GM21423 (cell line): Measurements from ENCODE around the gene PARVG.
"Not testable (repeated sequence)": the region's sequence is repeated elsewhere in the genome, so short reads cannot be mapped to it uniquely, and the experiment has no call there.

ENCODE experiments used
- ATAC-seq: cut with Tn5 transposase; IDR thresholded peaks from one replicate; pipeline ENCODE4 v1.9.1; 2021; ENCODE audit warnings: mild to moderate bottlenecking, moderate library complexity; ENCODE audit not compliant: unreplicated experiment

The PARVG gene

GRCh38 chr22:44234372-44234771 lies 53.6 kb downstream of the PARVG start:
- ATAC-seq = not testable (repeated sequence)

GRCh38 chr22:44237290-44237689 lies 56.6 kb downstream of the PARVG start:
- no peak for ATAC-seq

GRCh38 chr22:44241121-44241520 lies 60.4 kb downstream of the PARVG start:
- not testable (repeated sequence) for ATAC-seq

GRCh38 chr22:44242946-44243724 lies 62.4 kb downstream of the PARVG start:
- no peak for ATAC-seq

- no peak for ATAC-seq
These were observed 63.0 kb downstream of the PARVG start for GRCh38 chr22:44243761-44244160.

GRCh38 chr22:44244265-44244822 lies 63.6 kb downstream of the PARVG start:
- no peak for ATAC-seq

GRCh38 chr22:44245438-44245837 lies 64.7 kb downstream of the PARVG start:
- no peak for ATAC-seq

- ATAC-seq = no peak
These were observed 65.1 kb downstream of the PARVG start for GRCh38 chr22:44245867-44246266.

- ATAC-seq = no peak
These were observed 66.0 kb downstream of the PARVG start for GRCh38 chr22:44246615-44247326.

- ATAC-seq = no peak
These were observed 66.6 kb downstream of the PARVG start for GRCh38 chr22:44247346-44247745.

GRCh38 chr22:44247923-44248892 lies 67.5 kb downstream of the PARVG start:
- ATAC-seq = no peak

- ATAC-seq = no peak
These were observed 68.2 kb downstream of the PARVG start for GRCh38 chr22:44248926-44249325.

GRCh38 chr22:44249376-44250147 lies 68.8 kb downstream of the PARVG start:
- ATAC-seq = no peak

GRCh38 chr22:44254811-44255210 lies 74.1 kb downstream of the PARVG start:
- no peak for ATAC-seq

GRCh38 chr22:44256085-44256484 lies 75.4 kb downstream of the PARVG start:
- no peak for ATAC-seq

- no peak for ATAC-seq
These were observed 76.1 kb downstream of the PARVG start for GRCh38 chr22:44256556-44257485.
